WTC11 (cell line): Measurements from ENCODE around the gene RSBN1L. TPM values are rescaled to one million over a fixed set of nuclear protein-coding genes. Genes with fewer than 3 reads are reported as not detected.

ENCODE experiments used
- ATAC-seq: fragments of 200-7000 bp; cut with Tn5 transposase; 2 replicates; pipeline ENCODE4 v1.10.0; 2021; ENCODE audit warnings: mild to moderate bottlenecking, moderate library complexity
- CTCF ChIA-PET: fragments of 300-600 bp; sonication (Branson Sonifier 250); formaldehyde crosslinking; loops from one replicate; lab custom pipeline; 2021; ENCODE audit warnings: antibody characterized with exemption; lab: Charles Lee
- POLR2A ChIA-PET: fragments of 350-600 bp; sonication (Branson Sonifier 250); formaldehyde crosslinking; loops from one replicate; lab custom pipeline; 2021; ENCODE audit warnings: antibody characterized with exemption; lab: Charles Lee
- DNase-seq: peaks from one replicate; pipeline ENCODE4 v3.0.0; 2021; ENCODE audit warnings: low spot score
- H3K27ac Mint-ChIP-seq: 2 replicates; pipeline ENCODE4 v1.8.0; 2021; ENCODE audit warnings: mixed read lengths
- H3K27me3 Mint-ChIP-seq: 2 replicates; pipeline ENCODE4 v1.8.0; 2021; ENCODE audit warnings: low read depth, mild to moderate bottlenecking, moderate library complexity, mixed read lengths
- H3K36me3 Mint-ChIP-seq: 2 replicates; pipeline ENCODE4 v1.8.0; 2021; ENCODE audit warnings: mixed read lengths
- H3K4me1 Mint-ChIP-seq: 2 replicates; pipeline ENCODE4 v1.8.0; 2022; ENCODE audit warnings: mixed read lengths
- H3K4me3 Mint-ChIP-seq: 2 replicates; pipeline ENCODE4 v1.8.0; 2021; ENCODE audit warnings: mild to moderate bottlenecking, moderate library complexity, mixed read lengths
- H3K9me3 Mint-ChIP-seq: 2 replicates; pipeline ENCODE4 v1.8.0; 2021; ENCODE audit warnings: mixed read lengths
- ESRRA ChIP-seq: sonication (generic); formaldehyde crosslinking; IDR thresholded peaks from 2 replicates; pipeline ENCODE4 v1.8.1; 2022; ENCODE audit warnings: mild to moderate bottlenecking, missing genetic modification reagents, borderline replicate concordance
- FOXK1 ChIP-seq: sonication (generic); formaldehyde crosslinking; IDR thresholded peaks from 2 replicates; pipeline ENCODE4 v1.8.0; 2022; ENCODE audit warnings: mild to moderate bottlenecking, moderate library complexity, missing genetic modification reagents
- IRF2 ChIP-seq: sonication (generic); formaldehyde crosslinking; IDR thresholded peaks from 2 replicates; pipeline ENCODE4 v1.8.0; 2022; ENCODE audit warnings: low read depth, missing genetic modification reagents, borderline replicate concordance
- NFYB ChIP-seq: sonication (generic); formaldehyde crosslinking; conservative IDR thresholded peaks from 2 replicates; pipeline ENCODE4 v1.8.0; 2022; ENCODE audit warnings: low read depth, missing genetic modification reagents
- OVOL2 ChIP-seq: fragments of 250-450 bp; sonication (Bioruptor Pico); IDR thresholded peaks from 2 replicates; pipeline ENCODE4 v1.9.0; 2021; ENCODE audit warnings: mild to moderate bottlenecking, borderline replicate concordance
- SOX15 ChIP-seq: fragments of 250-450 bp; sonication (Bioruptor Pico); IDR thresholded peaks from 2 replicates; pipeline ENCODE4 v1.9.0; 2021; ENCODE audit warnings: mild to moderate bottlenecking
- TP53 ChIP-seq: sonication (generic); formaldehyde crosslinking; IDR thresholded peaks from 2 replicates; pipeline ENCODE4 v1.8.1; 2023; ENCODE audit warnings: mild to moderate bottlenecking, missing genetic modification reagents
- ZBTB21 ChIP-seq: sonication (generic); formaldehyde crosslinking; IDR thresholded peaks from 2 replicates; pipeline ENCODE4 v1.8.1; 2023; ENCODE audit warnings: mild to moderate bottlenecking, missing genetic modification reagents, borderline replicate concordance
- total RNA-seq: library from RNA; stranded (reverse); gene quantifications from 3 replicates; pipeline ENCODE4 v1.2.3, GENCODE V29; 2021
- TF ChIP-seq, protein P1 (sequence below): sonication (generic); formaldehyde crosslinking; IDR thresholded peaks from 2 replicates; pipeline ENCODE4 v1.8.1; 2023; ENCODE audit warnings: mild to moderate bottlenecking, missing genetic modification reagents, moderate library complexity
- TF ChIP-seq, protein P2 (sequence below): sonication (generic); formaldehyde crosslinking; IDR thresholded peaks from 2 replicates; pipeline ENCODE4 v1.8.0; 2022; ENCODE audit warnings: mild to moderate bottlenecking, missing genetic modification reagents
- TF ChIP-seq, protein P3 (sequence below): sonication (generic); formaldehyde crosslinking; IDR thresholded peaks from 2 replicates; pipeline ENCODE4 v1.8.1; 2023; ENCODE audit warnings: mild to moderate bottlenecking, missing genetic modification reagents
- TF ChIP-seq, protein P4 (sequence below): fragments of 250-450 bp; sonication (Bioruptor Pico); IDR thresholded peaks from 2 replicates; pipeline ENCODE4 v1.9.0; 2021; ENCODE audit warnings: moderate library complexity, mild to moderate bottlenecking, inconsistent platforms, borderline replicate concordance
- TF ChIP-seq, protein P5 (sequence below): fragments of 250-450 bp; sonication (Bioruptor Pico); IDR thresholded peaks from 2 replicates; pipeline ENCODE4 v1.9.0; 2021; ENCODE audit warnings: mild to moderate bottlenecking
- TF ChIP-seq, protein P6 (sequence below): sonication (generic); formaldehyde crosslinking; IDR thresholded peaks from 2 replicates; pipeline ENCODE4 v1.8.0; 2023; ENCODE audit warnings: mild to moderate bottlenecking, missing genetic modification reagents
- TF ChIP-seq, protein P7 (sequence below): sonication (generic); formaldehyde crosslinking; IDR thresholded peaks from 2 replicates; pipeline ENCODE4 v1.8.1; 2022; ENCODE audit warnings: low read depth, mild to moderate bottlenecking, moderate library complexity, missing genetic modification reagents, borderline replicate concordance
- TF ChIP-seq, protein P8 (sequence below): sonication (generic); formaldehyde crosslinking; IDR thresholded peaks from 2 replicates; pipeline ENCODE4 v1.8.1; 2022; ENCODE audit warnings: missing genetic modification reagents, borderline replicate concordance
- TF ChIP-seq, protein P9 (sequence below): fragments of 250-450 bp; sonication (Bioruptor Pico); IDR thresholded peaks from 2 replicates; pipeline ENCODE4 v1.8.0; 2021; ENCODE audit warnings: mild to moderate bottlenecking

RSBN1L gene
- total RNA-seq, 1 experiment from 2014 or later: 16.8 TPM

DNA sequence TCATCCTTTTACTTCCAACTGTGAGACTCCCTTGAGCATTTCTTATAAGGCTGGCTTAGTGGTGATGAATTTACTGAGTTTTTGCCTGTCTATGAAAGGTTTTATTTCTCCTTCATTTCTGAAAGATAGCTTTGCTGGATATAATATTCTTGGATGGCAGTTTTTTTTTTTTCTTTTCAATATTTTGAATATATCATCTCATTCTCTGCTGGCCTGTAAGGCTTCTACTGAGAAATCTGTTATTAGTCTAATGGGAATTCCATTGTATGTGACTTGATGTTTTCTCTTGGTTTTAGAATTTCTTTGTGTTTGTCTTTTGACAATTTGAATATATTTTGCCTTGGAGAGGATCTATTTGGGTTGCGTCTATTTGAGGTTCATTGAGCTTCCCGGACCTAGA is 124.7 kb downstream of the RSBN1L start (continued):
- TF ChIP-seq, protein P1, sequence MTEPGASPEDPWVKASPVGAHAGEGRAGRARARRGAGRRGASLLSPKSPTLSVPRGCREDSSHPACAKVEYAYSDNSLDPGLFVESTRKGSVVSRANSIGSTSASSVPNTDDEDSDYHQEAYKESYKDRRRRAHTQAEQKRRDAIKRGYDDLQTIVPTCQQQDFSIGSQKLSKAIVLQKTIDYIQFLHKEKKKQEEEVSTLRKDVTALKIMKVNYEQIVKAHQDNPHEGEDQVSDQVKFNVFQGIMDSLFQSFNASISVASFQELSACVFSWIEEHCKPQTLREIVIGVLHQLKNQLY (CRISPR knock-in tag): no peak
- no peak for TF ChIP-seq NFYB (CRISPR knock-in tag)

DNA sequence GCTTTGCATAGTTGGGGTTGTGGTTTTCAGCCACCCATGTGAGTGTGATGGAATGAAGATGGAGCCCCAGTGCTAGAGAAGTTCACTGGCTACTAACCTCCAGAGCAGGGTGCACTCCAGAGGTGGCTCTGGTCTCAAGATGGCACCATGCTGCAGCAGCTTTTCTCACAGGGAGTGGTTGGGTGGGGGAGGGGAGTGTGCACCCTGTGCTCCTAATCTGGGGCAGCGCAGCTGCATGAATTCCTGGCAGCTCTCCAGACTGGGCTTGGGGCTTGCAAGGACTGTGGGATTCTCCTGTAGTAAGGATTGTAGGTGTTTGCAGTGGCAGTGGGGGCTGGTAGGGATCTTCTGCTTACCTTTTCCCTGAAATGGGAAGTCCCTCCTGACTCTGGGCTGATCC is 126.0 kb downstream of the RSBN1L start:
- ATAC-seq: no peak
- DNase-seq: no peak
- TF ChIP-seq IRF2 (CRISPR knock-in tag) (no peak), OVOL2 (CRISPR knock-in tag) (no peak), SOX15 (CRISPR knock-in tag) (no peak), TP53 (CRISPR knock-in tag) (no peak)
- TF ChIP-seq, protein P2, sequence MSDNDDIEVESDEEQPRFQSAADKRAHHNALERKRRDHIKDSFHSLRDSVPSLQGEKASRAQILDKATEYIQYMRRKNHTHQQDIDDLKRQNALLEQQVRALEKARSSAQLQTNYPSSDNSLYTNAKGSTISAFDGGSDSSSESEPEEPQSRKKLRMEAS (CRISPR knock-in tag): no peak
- TF ChIP-seq, protein P3, sequence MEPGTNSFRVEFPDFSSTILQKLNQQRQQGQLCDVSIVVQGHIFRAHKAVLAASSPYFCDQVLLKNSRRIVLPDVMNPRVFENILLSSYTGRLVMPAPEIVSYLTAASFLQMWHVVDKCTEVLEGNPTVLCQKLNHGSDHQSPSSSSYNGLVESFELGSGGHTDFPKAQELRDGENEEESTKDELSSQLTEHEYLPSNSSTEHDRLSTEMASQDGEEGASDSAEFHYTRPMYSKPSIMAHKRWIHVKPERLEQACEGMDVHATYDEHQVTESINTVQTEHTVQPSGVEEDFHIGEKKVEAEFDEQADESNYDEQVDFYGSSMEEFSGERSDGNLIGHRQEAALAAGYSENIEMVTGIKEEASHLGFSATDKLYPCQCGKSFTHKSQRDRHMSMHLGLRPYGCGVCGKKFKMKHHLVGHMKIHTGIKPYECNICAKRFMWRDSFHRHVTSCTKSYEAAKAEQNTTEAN: no peak
- TF ChIP-seq, protein P4, sequence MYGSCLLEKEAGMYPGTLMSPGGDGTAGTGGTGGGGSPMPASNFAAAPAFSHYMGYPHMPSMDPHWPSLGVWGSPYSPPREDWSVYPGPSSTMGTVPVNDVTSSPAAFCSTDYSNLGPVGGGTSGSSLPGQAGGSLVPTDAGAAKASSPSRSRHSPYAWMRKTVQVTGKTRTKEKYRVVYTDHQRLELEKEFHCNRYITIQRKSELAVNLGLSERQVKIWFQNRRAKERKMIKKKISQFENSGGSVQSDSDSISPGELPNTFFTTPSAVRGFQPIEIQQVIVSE (CRISPR knock-in tag): no peak
- Mint-ChIP-seq H3K4me3 (no peak overlapping the region), H3K27me3 (no peaks in the 10 kb centered on the region), H3K4me1 (0 out of 2 replicates have a peak, but pooled peaks cover 4% of the 10 kb centered on the region), H3K36me3 (peaks cover 44% of the 10 kb centered on the region), H3K9me3 (peaks cover 66% of the 10 kb centered on the region), H3K27ac (no peak overlapping the region)
- POLR2A ChIA-PET: no interaction called here
- CTCF ChIA-PET: interaction anchor here (0.7 kb wide), 1 partner anchor 218 kb away, joined by 3 read pairs; no protein-coding TSS in a partner anchor

DNA sequence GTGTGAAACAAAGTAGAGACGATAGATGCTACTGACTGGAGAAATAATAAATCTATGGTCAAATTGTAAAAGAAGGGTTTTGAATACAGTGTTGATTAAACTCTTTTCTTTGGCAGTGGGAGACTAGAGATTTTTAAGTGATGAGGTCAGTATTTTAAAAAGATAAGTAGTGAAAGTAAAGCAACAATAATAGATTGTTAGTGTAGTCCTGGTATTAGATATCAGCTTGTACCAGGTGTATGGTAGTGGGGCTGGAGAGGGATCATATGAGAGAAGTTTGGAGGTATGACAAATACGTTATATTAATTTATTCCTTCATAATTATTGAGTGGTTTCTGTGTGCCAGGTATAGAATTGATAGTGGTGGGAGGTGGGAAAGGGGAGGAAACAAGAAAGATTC is 127.5 kb downstream of the RSBN1L start:
- POLR2A ChIA-PET: no interaction called here
- no peaks in the 10 kb centered on the region for H3K27me3 Mint-ChIP-seq
- ATAC-seq (no peak), DNase-seq (no peak)
- peaks cover 34% of the 10 kb centered on the region for H3K36me3 Mint-ChIP-seq
- H3K4me3 Mint-ChIP-seq: no peak overlapping the region
- H3K4me1 Mint-ChIP-seq: 0 out of 2 replicates have a peak, but pooled peaks cover 4% of the 10 kb centered on the region
- peaks cover 56% of the 10 kb centered on the region for H3K9me3 Mint-ChIP-seq
- H3K27ac Mint-ChIP-seq: no peak overlapping the region
- CTCF ChIA-PET: no interaction called here
- TF ChIP-seq, protein P5, sequence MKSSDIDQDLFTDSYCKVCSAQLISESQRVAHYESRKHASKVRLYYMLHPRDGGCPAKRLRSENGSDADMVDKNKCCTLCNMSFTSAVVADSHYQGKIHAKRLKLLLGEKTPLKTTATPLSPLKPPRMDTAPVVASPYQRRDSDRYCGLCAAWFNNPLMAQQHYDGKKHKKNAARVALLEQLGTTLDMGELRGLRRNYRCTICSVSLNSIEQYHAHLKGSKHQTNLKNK: no peak
- TF ChIP-seq, protein P6, sequence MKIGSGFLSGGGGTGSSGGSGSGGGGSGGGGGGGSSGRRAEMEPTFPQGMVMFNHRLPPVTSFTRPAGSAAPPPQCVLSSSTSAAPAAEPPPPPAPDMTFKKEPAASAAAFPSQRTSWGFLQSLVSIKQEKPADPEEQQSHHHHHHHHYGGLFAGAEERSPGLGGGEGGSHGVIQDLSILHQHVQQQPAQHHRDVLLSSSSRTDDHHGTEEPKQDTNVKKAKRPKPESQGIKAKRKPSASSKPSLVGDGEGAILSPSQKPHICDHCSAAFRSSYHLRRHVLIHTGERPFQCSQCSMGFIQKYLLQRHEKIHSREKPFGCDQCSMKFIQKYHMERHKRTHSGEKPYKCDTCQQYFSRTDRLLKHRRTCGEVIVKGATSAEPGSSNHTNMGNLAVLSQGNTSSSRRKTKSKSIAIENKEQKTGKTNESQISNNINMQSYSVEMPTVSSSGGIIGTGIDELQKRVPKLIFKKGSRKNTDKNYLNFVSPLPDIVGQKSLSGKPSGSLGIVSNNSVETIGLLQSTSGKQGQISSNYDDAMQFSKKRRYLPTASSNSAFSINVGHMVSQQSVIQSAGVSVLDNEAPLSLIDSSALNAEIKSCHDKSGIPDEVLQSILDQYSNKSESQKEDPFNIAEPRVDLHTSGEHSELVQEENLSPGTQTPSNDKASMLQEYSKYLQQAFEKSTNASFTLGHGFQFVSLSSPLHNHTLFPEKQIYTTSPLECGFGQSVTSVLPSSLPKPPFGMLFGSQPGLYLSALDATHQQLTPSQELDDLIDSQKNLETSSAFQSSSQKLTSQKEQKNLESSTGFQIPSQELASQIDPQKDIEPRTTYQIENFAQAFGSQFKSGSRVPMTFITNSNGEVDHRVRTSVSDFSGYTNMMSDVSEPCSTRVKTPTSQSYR (CRISPR knock-in tag): no peak
- TF ChIP-seq, protein P7, sequence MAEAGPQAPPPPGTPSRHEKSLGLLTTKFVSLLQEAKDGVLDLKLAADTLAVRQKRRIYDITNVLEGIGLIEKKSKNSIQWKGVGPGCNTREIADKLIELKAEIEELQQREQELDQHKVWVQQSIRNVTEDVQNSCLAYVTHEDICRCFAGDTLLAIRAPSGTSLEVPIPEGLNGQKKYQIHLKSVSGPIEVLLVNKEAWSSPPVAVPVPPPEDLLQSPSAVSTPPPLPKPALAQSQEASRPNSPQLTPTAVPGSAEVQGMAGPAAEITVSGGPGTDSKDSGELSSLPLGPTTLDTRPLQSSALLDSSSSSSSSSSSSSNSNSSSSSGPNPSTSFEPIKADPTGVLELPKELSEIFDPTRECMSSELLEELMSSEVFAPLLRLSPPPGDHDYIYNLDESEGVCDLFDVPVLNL (CRISPR knock-in tag): no peak
- TF ChIP-seq, protein P8, sequence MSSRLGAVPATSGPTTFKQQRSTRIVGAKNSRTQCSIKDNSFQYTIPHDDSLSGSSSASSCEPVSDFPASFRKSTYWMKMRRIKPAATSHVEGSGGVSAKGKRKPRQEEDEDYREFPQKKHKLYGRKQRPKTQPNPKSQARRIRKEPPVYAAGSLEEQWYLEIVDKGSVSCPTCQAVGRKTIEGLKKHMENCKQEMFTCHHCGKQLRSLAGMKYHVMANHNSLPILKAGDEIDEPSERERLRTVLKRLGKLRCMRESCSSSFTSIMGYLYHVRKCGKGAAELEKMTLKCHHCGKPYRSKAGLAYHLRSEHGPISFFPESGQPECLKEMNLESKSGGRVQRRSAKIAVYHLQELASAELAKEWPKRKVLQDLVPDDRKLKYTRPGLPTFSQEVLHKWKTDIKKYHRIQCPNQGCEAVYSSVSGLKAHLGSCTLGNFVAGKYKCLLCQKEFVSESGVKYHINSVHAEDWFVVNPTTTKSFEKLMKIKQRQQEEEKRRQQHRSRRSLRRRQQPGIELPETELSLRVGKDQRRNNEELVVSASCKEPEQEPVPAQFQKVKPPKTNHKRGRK (CRISPR knock-in tag): no peak
- TF ChIP-seq FOXK1 (no peak), ESRRA (CRISPR knock-in tag) (no peak), ZBTB21 (CRISPR knock-in tag) (no peak)
- TF ChIP-seq, protein P9, sequence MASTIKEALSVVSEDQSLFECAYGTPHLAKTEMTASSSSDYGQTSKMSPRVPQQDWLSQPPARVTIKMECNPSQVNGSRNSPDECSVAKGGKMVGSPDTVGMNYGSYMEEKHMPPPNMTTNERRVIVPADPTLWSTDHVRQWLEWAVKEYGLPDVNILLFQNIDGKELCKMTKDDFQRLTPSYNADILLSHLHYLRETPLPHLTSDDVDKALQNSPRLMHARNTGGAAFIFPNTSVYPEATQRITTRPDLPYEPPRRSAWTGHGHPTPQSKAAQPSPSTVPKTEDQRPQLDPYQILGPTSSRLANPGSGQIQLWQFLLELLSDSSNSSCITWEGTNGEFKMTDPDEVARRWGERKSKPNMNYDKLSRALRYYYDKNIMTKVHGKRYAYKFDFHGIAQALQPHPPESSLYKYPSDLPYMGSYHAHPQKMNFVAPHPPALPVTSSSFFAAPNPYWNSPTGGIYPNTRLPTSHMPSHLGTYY: no peak
- TF ChIP-seq, protein P3: no peak
